ENCODE results near the gene CEP128. TPM values are rescaled to one million over a fixed set of nuclear protein-coding genes. Genes with fewer than 3 reads are reported as not detected.

The CEP128 gene
- total and polyA plus RNA-seq, 9 donors: 2.9 to 4.9 (median 4.0) TPM

DNA sequence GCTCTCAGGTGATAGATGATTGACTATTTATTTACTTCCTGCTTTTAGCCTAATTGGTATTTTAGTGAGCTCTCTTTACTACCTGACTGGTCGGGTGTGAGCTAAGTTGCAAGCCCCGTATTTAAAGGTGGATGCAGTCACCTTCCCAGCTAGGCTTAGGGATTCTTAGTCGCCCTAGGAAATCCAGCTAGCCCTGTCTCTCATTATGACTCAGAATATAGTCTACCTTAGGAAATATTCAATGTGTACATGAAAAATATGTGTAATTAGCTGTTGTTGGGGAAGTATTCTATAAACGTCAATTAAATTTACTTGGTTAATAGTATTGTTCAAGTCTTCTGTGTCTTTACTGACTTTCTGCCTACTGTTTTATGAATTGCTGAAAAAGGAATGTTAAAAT lies 423.4 kb downstream of the CEP128 start:
- no peak for DNase-seq
- Histone ChIP-seq H3K36me3 (ENCODE audit: control insufficient read depth, insufficient read depth, low read length) (no peaks in the 10 kb centered on the region), H3K9me3 (replicated peaks; ENCODE audit: control insufficient read depth, low read depth, low read length) (peaks cover 3% of the 10 kb centered on the region), H3K27ac (ENCODE audit: low read length) (no peak overlapping the region), H3K4me1 (ENCODE audit: control insufficient read depth, insufficient read depth, low read length) (no peaks in the 10 kb centered on the region), H3K4me3 (ENCODE audit: low read length) (no peak overlapping the region), H3K27me3 (ENCODE audit: control insufficient read depth, insufficient read depth, low read length) (no peaks in the 10 kb centered on the region)
- WGBS (ENCODE audit: insufficient coverage): no CpG with 5 or more reads among the region's 4 CpGs

GRCh38 chr14:80507292-80507869 lies 434.2 kb downstream of the CEP128 start:
- H3K4me3 ChIP-seq (ENCODE audit: low read length): no peak overlapping the region
- H3K27ac ChIP-seq (ENCODE audit: low read length): no peak overlapping the region
- H3K9me3 ChIP-seq (replicated peaks; ENCODE audit: control insufficient read depth, low read depth, low read length): no peaks in the 10 kb centered on the region
- no CpG with 5 or more reads among the region's 3 CpGs for WGBS (ENCODE audit: insufficient coverage)
- no peaks in the 10 kb centered on the region for H3K36me3 ChIP-seq (ENCODE audit: control insufficient read depth, insufficient read depth, low read length)
- no peak for DNase-seq
- no peaks in the 10 kb centered on the region for H3K27me3 ChIP-seq (ENCODE audit: control insufficient read depth, insufficient read depth, low read length)
- H3K4me1 ChIP-seq (ENCODE audit: control insufficient read depth, insufficient read depth, low read length): no peaks in the 10 kb centered on the region

DNA sequence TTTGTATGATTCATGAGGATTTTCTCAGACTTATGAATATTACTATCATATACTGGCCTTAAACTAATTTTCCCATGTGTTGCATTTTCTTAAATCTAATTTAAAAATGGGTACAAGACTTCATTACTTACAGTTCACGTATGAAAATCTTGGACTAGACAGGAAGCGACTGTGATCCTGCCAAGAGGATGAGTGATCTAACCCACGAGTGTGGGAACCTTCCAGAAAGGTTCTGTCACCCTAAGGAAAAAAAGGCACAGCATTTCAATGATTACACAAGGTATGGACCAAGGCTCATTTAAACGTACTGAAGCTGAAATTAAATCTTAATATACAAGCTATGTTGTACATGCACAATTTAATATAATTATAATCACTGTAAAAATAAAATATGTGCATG lies 436.8 kb downstream of the CEP128 start:
- Histone ChIP-seq H3K36me3 (ENCODE audit: control insufficient read depth, insufficient read depth, low read length) (no peaks in the 10 kb centered on the region), H3K27ac (ENCODE audit: low read length) (no peak overlapping the region), H3K4me3 (ENCODE audit: low read length) (no peak overlapping the region), H3K4me1 (ENCODE audit: control insufficient read depth, insufficient read depth, low read length) (no peaks in the 10 kb centered on the region), H3K27me3 (ENCODE audit: control insufficient read depth, insufficient read depth, low read length) (no peaks in the 10 kb centered on the region), H3K9me3 (replicated peaks; ENCODE audit: control insufficient read depth, low read depth, low read length) (no peaks in the 10 kb centered on the region)
- no peak for DNase-seq
- 50% methylated on average over 1 of the region's 4 CpGs for WGBS (ENCODE audit: insufficient coverage)

DNA sequence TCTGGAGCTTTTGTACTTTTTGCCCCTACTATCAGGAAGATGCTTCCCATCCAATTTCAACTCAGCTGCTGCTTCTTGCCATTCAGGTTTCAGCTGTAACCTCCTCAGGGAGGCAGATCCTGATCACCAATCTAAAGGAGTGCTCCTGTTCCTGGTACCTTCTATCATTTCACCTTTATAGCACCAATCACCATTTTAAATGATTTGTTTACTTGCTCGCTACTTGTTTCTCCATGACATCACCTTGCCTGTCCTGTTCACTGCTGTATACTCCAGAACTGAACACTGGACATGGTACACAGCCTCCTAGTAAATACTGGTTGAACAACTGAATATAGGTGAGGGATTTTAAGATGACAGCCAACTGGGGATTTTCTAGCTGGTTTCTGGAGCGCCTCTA lies 443.0 kb downstream of the CEP128 start:
- Histone ChIP-seq H3K36me3 (ENCODE audit: control insufficient read depth, insufficient read depth, low read length) (no peaks in the 10 kb centered on the region), H3K4me1 (ENCODE audit: control insufficient read depth, insufficient read depth, low read length) (peaks cover 2% of the 10 kb centered on the region), H3K9me3 (replicated peaks; ENCODE audit: control insufficient read depth, low read depth, low read length) (no peaks in the 10 kb centered on the region), H3K4me3 (ENCODE audit: low read length) (no peak overlapping the region), H3K27ac (ENCODE audit: low read length) (no peak overlapping the region), H3K27me3 (ENCODE audit: control insufficient read depth, insufficient read depth, low read length) (no peaks in the 10 kb centered on the region)
- no CpG with 5 or more reads among the region's 2 CpGs for WGBS (ENCODE audit: insufficient coverage)
- DNase-seq: no peak

DNA sequence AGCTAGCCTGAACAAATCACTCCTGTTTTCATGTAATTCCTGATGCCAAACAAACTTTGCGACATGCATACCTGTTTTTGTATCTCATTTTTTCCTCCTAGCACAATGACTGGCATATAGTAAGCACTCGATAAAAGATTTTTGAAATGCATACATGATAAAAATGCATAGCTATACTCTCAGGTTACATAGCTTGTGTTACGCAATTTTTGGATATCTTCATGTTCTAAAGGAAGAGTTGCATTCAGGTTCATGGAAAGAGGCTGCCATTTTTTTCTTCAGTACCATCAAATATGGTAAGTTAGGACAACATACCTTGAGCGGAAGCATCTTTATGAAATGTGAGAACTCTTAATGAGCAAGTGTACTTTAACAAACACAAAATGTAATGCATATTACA lies 445.4 kb downstream of the CEP128 start:
- WGBS (ENCODE audit: insufficient coverage): no CpG with 5 or more reads among the region's 4 CpGs

DNA sequence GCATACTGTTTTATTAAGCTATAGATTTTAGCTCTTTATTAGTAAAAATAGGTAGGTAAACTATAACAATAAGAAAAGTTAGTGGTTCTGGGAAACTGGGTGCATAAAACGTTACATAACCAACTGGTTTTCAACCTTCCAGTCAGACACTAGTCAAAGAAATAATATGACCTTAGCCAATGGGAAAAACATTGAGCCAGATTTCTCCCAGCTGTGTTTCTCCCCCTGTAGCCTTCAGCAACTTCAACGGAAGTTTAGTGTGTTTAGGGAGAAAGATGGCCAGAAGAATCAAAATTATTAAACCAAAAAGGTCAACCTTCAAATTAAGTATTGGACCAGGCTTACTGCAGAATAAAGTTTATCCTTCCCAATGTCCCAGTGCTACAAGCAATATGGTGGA lies 446.8 kb downstream of the CEP128 start:
- Histone ChIP-seq H3K9me3 (replicated peaks; ENCODE audit: control insufficient read depth, low read depth, low read length) (no peaks in the 10 kb centered on the region), H3K27ac (ENCODE audit: low read length) (no peak overlapping the region), H3K27me3 (ENCODE audit: control insufficient read depth, insufficient read depth, low read length) (no peaks in the 10 kb centered on the region), H3K4me1 (ENCODE audit: control insufficient read depth, insufficient read depth, low read length) (peaks cover 12% of the 10 kb centered on the region), H3K4me3 (ENCODE audit: low read length) (no peak overlapping the region), H3K36me3 (ENCODE audit: control insufficient read depth, insufficient read depth, low read length) (no peaks in the 10 kb centered on the region)
- peak; percentile 24 for DNase-seq
- no CpG with 5 or more reads among the region's 2 CpGs for WGBS (ENCODE audit: insufficient coverage)

More for the DNA sequence above, 445.4 kb downstream of the CEP128 start:
- Histone ChIP-seq H3K9me3 (replicated peaks; ENCODE audit: control insufficient read depth, low read depth, low read length) (no peaks in the 10 kb centered on the region), H3K27me3 (ENCODE audit: control insufficient read depth, insufficient read depth, low read length) (no peaks in the 10 kb centered on the region), H3K36me3 (ENCODE audit: control insufficient read depth, insufficient read depth, low read length) (no peaks in the 10 kb centered on the region), H3K4me1 (ENCODE audit: control insufficient read depth, insufficient read depth, low read length) (peaks cover 10% of the 10 kb centered on the region), H3K4me3 (ENCODE audit: low read length) (no peak overlapping the region), H3K27ac (ENCODE audit: low read length) (no peak overlapping the region)
- DNase-seq: no peak

- 90% methylated on average over 4 of the region's 5 CpGs for WGBS (ENCODE audit: insufficient coverage)
- no peak for DNase-seq
- H3K27me3 ChIP-seq (ENCODE audit: control insufficient read depth, insufficient read depth, low read length): no peaks in the 10 kb centered on the region
- no peaks in the 10 kb centered on the region for H3K36me3 ChIP-seq (ENCODE audit: control insufficient read depth, insufficient read depth, low read length)
- H3K9me3 ChIP-seq (replicated peaks; ENCODE audit: control insufficient read depth, low read depth, low read length): no peaks in the 10 kb centered on the region
- no peak overlapping the region for H3K4me3 ChIP-seq (ENCODE audit: low read length)
- H3K4me1 ChIP-seq (ENCODE audit: control insufficient read depth, insufficient read depth, low read length): peaks cover 12% of the 10 kb centered on the region
- peak overlapping the region; percentile 75 for H3K27ac ChIP-seq (ENCODE audit: low read length)
Observed at GRCh38 chr14:80493620-80494019, 447.9 kb downstream of the CEP128 start.

DNA sequence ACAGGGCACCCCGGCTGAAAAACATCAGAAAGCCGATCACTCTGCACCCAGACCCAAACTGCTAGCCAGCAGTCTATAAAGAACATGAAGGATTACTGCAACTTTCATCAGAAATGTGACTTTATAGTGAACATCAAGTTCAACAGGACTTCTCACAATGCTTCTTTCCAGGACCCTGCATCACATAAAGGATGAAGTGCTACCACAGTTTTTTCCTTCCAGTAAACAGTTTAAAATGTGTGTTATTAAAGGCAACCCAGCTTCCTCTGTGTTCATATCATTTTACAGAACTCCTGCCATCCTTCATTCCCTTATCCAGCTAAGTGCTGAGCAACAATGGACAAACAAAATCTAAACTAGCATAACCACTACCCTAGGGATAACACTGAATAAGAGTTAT lies 449.9 kb downstream of the CEP128 start:
- Histone ChIP-seq H3K27ac (ENCODE audit: low read length) (peak overlapping the region; percentile 1), H3K4me1 (ENCODE audit: control insufficient read depth, insufficient read depth, low read length) (peaks cover 12% of the 10 kb centered on the region), H3K9me3 (replicated peaks; ENCODE audit: control insufficient read depth, low read depth, low read length) (no peaks in the 10 kb centered on the region), H3K36me3 (ENCODE audit: control insufficient read depth, insufficient read depth, low read length) (no peaks in the 10 kb centered on the region), H3K4me3 (ENCODE audit: low read length) (no peak overlapping the region), H3K27me3 (ENCODE audit: control insufficient read depth, insufficient read depth, low read length) (no peaks in the 10 kb centered on the region)
- no CpG with 5 or more reads among the region's 2 CpGs for WGBS (ENCODE audit: insufficient coverage)
- DNase-seq: peak; percentile 60

GRCh38 chr14:80491131-80491530 lies 450.4 kb downstream of the CEP128 start:
- 40% methylated on average over 1 of the region's 4 CpGs for WGBS (ENCODE audit: insufficient coverage)
- no peak overlapping the region for H3K4me3 ChIP-seq (ENCODE audit: low read length)
- H3K9me3 ChIP-seq (replicated peaks; ENCODE audit: control insufficient read depth, low read depth, low read length): no peaks in the 10 kb centered on the region
- peaks cover 12% of the 10 kb centered on the region for H3K4me1 ChIP-seq (ENCODE audit: control insufficient read depth, insufficient read depth, low read length)
- no peaks in the 10 kb centered on the region for H3K36me3 ChIP-seq (ENCODE audit: control insufficient read depth, insufficient read depth, low read length)
- DNase-seq: peak; percentile 85
- no peaks in the 10 kb centered on the region for H3K27me3 ChIP-seq (ENCODE audit: control insufficient read depth, insufficient read depth, low read length)
- peak overlapping the region; percentile 21 for H3K27ac ChIP-seq (ENCODE audit: low read length)

GRCh38 chr14:80489513-80489912 lies 452.0 kb downstream of the CEP128 start:
- Histone ChIP-seq H3K4me1 (ENCODE audit: control insufficient read depth, insufficient read depth, low read length) (peaks cover 12% of the 10 kb centered on the region), H3K9me3 (replicated peaks; ENCODE audit: control insufficient read depth, low read depth, low read length) (no peaks in the 10 kb centered on the region), H3K4me3 (ENCODE audit: low read length) (no peak overlapping the region), H3K36me3 (ENCODE audit: control insufficient read depth, insufficient read depth, low read length) (no peaks in the 10 kb centered on the region), H3K27ac (ENCODE audit: low read length) (no peak overlapping the region), H3K27me3 (ENCODE audit: control insufficient read depth, insufficient read depth, low read length) (no peaks in the 10 kb centered on the region)
- WGBS (ENCODE audit: insufficient coverage): no CpG with 5 or more reads among the region's 3 CpGs
- no peak for DNase-seq

DNA sequence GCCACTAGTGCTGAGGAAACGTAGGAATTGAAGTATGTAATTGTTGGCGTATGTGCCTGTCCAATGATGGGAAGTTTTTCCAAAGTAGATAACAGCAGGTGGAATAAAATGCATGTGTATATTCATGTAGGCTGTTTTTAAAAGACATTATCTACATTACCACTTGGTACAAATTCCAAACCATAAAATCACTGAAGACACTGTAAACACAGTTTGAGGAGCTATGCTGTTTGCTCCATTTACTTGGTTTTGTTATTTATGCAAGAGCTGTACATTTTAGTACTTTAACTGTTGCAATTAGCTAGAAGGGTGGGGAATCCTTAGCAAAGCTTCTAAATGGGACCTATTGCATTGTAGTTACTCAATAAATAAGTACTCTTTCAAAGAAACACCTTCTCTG lies 455.8 kb downstream of the CEP128 start:
- Histone ChIP-seq H3K4me1 (ENCODE audit: control insufficient read depth, insufficient read depth, low read length) (peaks cover 2% of the 10 kb centered on the region), H3K9me3 (replicated peaks; ENCODE audit: control insufficient read depth, low read depth, low read length) (no peaks in the 10 kb centered on the region), H3K27ac (ENCODE audit: low read length) (no peak overlapping the region), H3K27me3 (ENCODE audit: control insufficient read depth, insufficient read depth, low read length) (no peaks in the 10 kb centered on the region), H3K36me3 (ENCODE audit: control insufficient read depth, insufficient read depth, low read length) (no peaks in the 10 kb centered on the region), H3K4me3 (ENCODE audit: low read length) (no peak overlapping the region)
- no peak for DNase-seq
- WGBS (ENCODE audit: insufficient coverage): no CpG with 5 or more reads among the region's 2 CpGs
